Measurements from ENCODE around the gene ARID1B. TPM values are rescaled to one million over a fixed set of nuclear protein-coding genes. Genes with fewer than 3 reads are reported as not detected.
A peak's percentile ranks its signal among the peaks of the same experiment; 100 is the strongest.

The ARID1B gene
- total and polyA plus RNA-seq, 2 donors (not counting 1 experiment from before 2014, with no cell fraction given) = 47.2 to 280 TPM

DNA sequence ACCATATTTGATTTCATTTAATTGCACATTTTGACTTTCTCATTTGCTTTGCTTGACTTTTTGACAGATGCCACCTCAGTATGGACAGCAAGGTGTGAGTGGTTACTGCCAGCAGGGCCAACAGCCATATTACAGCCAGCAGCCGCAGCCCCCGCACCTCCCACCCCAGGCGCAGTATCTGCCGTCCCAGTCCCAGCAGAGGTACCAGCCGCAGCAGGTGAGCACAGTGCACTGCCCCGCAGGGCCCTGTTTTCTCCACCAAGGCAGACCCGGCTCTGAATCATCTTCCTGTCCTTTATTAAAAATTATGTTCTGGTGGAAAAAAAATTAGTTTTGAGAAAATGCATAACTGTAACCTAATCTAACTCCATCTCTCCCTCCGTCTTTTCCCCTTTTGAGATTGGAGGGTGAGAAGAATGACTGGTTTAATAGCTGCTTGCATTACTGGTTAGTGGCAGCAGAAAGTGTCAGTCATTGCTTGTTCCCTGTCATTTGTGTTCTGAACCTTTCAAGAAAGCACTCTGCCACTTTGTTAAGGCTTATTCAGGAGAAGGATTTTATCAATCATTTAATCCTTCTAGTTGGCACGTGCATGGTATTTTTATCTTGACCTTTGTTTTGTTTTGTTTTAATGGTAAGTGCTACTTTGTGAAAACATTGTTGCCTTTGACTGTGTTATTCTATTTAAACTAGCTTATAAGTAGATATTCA is 124.3 kb downstream of the ARID1B start:
- Histone ChIP-seq H3K4me3 (ENCODE audit: control extremely low read depth in 1 of 5, extremely low read depth in 1 of 5, insufficient read depth in 1 of 5, low read depth in 2 of 5, low read length in 4 of 5) (no peak overlapping the region), H4K20me1 (ENCODE audit: control insufficient read depth, insufficient read depth, low read length, poor library complexity, severe bottlenecking) (peaks cover 50% of the 10 kb centered on the region), H3K4me1 (ENCODE audit: control insufficient read depth in 2 of 2, insufficient read depth in 2 of 2, low read length in 2 of 2) (no peaks in the 10 kb centered on the region), H3K27me3 (replicated peaks in 1 of 4; ENCODE audit: control extremely low read depth in 1 of 4, control insufficient read depth in 3 of 4, insufficient read depth in 4 of 4, low read length in 3 of 4) (no peaks in the 10 kb centered on the region), H2AFZ (ENCODE audit: insufficient read depth, low read depth, low read length, poor library complexity, severe bottlenecking) (no peak overlapping the region), H3K9ac (ENCODE audit: low read length) (no peak overlapping the region), H3K27ac (ENCODE audit: low read length in 2 of 2) (peak overlapping the region in 1 of 2 donors; percentile 11), H3K4me2 (replicated peaks; ENCODE audit: low read depth, low read length, poor library complexity, severe bottlenecking) (no peak overlapping the region), H3K79me2 (ENCODE audit: control insufficient read depth, insufficient read depth, low read length) (peaks cover 96% of the 10 kb centered on the region), H3K36me3 (replicated peaks in 1 of 2; ENCODE audit: control extremely low read depth in 1 of 2, control insufficient read depth in 1 of 2, extremely low read depth in 1 of 2, insufficient read depth in 2 of 2, low read length in 1 of 2) (peaks cover 4 to 8% of the 10 kb centered on the region in 2 experiments), H3K9me3 (ENCODE audit: control extremely low read depth in 1 of 3, control insufficient read depth in 2 of 3, insufficient read depth in 1 of 3, low read length in 2 of 3) (no peaks in the 10 kb centered on the region)
- WGBS (ENCODE audit: insufficient coverage) = 96% methylated on average over 4 of the region's 9 CpGs
- Mint-ChIP-seq H3K4me3 (no peak overlapping the region), H3K9me3 (ENCODE audit: insufficient read depth) (no peaks in the 10 kb centered on the region), H3K27me3 (no peaks in the 10 kb centered on the region), H3K27ac (peak overlapping the region; percentile 32), H3K4me1 (peaks cover 33% of the 10 kb centered on the region)
- ChIA-PET POLR2A (interaction anchor here (0.6 kb wide), 1 partner anchor 139 kb away, joined by 5 read pairs; no protein-coding TSS in a partner anchor), CTCF (interaction anchor here (1.2 kb wide), 1 partner anchor 9 kb away, joined by 3 read pairs; no protein-coding TSS in a partner anchor)
- no peak for TF ChIP-seq EZH2 (IDR thresholded peaks at IDR 0.05; ENCODE audit: borderline replicate concordance, insufficient read depth, low read depth, low read length, poor library complexity, severe bottlenecking)
- TF ChIP-seq, protein P1, sequence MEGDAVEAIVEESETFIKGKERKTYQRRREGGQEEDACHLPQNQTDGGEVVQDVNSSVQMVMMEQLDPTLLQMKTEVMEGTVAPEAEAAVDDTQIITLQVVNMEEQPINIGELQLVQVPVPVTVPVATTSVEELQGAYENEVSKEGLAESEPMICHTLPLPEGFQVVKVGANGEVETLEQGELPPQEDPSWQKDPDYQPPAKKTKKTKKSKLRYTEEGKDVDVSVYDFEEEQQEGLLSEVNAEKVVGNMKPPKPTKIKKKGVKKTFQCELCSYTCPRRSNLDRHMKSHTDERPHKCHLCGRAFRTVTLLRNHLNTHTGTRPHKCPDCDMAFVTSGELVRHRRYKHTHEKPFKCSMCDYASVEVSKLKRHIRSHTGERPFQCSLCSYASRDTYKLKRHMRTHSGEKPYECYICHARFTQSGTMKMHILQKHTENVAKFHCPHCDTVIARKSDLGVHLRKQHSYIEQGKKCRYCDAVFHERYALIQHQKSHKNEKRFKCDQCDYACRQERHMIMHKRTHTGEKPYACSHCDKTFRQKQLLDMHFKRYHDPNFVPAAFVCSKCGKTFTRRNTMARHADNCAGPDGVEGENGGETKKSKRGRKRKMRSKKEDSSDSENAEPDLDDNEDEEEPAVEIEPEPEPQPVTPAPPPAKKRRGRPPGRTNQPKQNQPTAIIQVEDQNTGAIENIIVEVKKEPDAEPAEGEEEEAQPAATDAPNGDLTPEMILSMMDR (IDR thresholded peaks at IDR 0.05) = no peak
- no peak for ATAC-seq (ENCODE audit: low read depth)
- no peak for DNase-seq
- intact Hi-C loops (cut with micrococcal nuclease) = loop anchor here (10.0 kb wide), 1 partner anchor 337 kb away; no protein-coding TSS in a partner anchor

DNA sequence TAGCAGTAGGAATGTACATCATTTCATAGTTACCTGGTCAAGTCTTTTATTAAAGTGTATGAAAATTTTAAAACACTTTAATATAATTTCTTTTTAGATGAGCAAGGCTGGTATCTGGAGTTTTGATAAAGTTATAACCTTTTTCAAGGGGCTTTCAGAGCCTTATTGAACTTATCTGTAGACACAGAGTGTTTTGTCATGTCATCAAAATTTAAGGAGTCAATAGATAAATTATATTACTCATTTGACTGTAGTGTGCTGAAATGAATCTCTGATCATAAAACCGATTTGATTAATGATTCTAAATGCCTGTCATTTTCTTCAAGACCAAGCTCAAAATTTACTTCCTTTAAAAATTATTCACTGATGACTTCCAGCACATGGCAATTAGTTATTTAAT is 125.6 kb downstream of the ARID1B start:
- DNase-seq (no peak), ATAC-seq (ENCODE audit: low read depth) (no peak)
- ChIA-PET CTCF (interaction anchor here (0.7 to 1.2 kb wide), 2 partner anchors 7 to 351 kb away, joined by 3 to 4 read pairs; no protein-coding TSS in a partner anchor), POLR2A (no interaction called here)
- H3K27ac Mint-ChIP-seq = no peak overlapping the region
- Histone ChIP-seq H3K4me2 (replicated peaks; ENCODE audit: low read depth, low read length, poor library complexity, severe bottlenecking) (no peak overlapping the region), H3K4me1 (ENCODE audit: control insufficient read depth in 2 of 2, insufficient read depth in 2 of 2, low read length in 2 of 2) (no peaks in the 10 kb centered on the region), H3K27ac (ENCODE audit: low read length in 2 of 2) (no peak overlapping the region), H4K20me1 (ENCODE audit: control insufficient read depth, insufficient read depth, low read length, poor library complexity, severe bottlenecking) (peaks cover 46% of the 10 kb centered on the region), H3K36me3 (replicated peaks in 1 of 2; ENCODE audit: control extremely low read depth in 1 of 2, control insufficient read depth in 1 of 2, extremely low read depth in 1 of 2, insufficient read depth in 2 of 2, low read length in 1 of 2) (peaks cover 4 to 8% of the 10 kb centered on the region in 2 experiments), H2AFZ (ENCODE audit: insufficient read depth, low read depth, low read length, poor library complexity, severe bottlenecking) (no peak overlapping the region), H3K4me3 (ENCODE audit: control extremely low read depth in 1 of 5, extremely low read depth in 1 of 5, insufficient read depth in 1 of 5, low read depth in 2 of 5, low read length in 4 of 5) (no peak overlapping the region), H3K27me3 (replicated peaks in 1 of 4; ENCODE audit: control extremely low read depth in 1 of 4, control insufficient read depth in 3 of 4, insufficient read depth in 4 of 4, low read length in 3 of 4) (no peaks in the 10 kb centered on the region), H3K79me2 (ENCODE audit: control insufficient read depth, insufficient read depth, low read length) (peaks cover 96% of the 10 kb centered on the region), H3K9ac (ENCODE audit: low read length) (no peak overlapping the region), H3K9me3 (ENCODE audit: control extremely low read depth in 1 of 3, control insufficient read depth in 2 of 3, insufficient read depth in 1 of 3, low read length in 2 of 3) (no peaks in the 10 kb centered on the region)
- H3K27me3 Mint-ChIP-seq = no peaks in the 10 kb centered on the region
- H3K4me1 Mint-ChIP-seq = peaks cover 38% of the 10 kb centered on the region
- intact Hi-C loops (cut with micrococcal nuclease) = loop anchor here (10.0 kb wide), 1 partner anchor 338 kb away; no protein-coding TSS in a partner anchor
- WGBS (ENCODE audit: insufficient coverage) = no CpG with 5 or more reads among the region's 1 CpG
- H3K9me3 Mint-ChIP-seq (ENCODE audit: insufficient read depth) = no peaks in the 10 kb centered on the region
- TF ChIP-seq, protein P1 (IDR thresholded peaks at IDR 0.05) = no peak
- no peak for TF ChIP-seq EZH2 (IDR thresholded peaks at IDR 0.05; ENCODE audit: borderline replicate concordance, insufficient read depth, low read depth, low read length, poor library complexity, severe bottlenecking)
- no peak overlapping the region for H3K4me3 Mint-ChIP-seq
